Measurements from ENCODE around the gene ZFYVE28. TPM values are rescaled to one million over a fixed set of nuclear protein-coding genes. Genes with fewer than 3 reads are reported as not detected.

Gene ZFYVE28
- polyA plus RNA-seq, 1 of the 3 experiments (the other 2 are of a cell fraction), result 3.2 TPM

GRCh38 chr4:2337131-2337723 is 81.2 kb downstream of the ZFYVE28 start (continued):
- TF ChIP-seq USF1 (IDR thresholded peaks at IDR 0.05; ENCODE audit: borderline replicate concordance, low read depth), result no peak

GRCh38 chr4:2336659-2337058 is 81.8 kb downstream of the ZFYVE28 start:
- Histone ChIP-seq H3K4me2 (no peak overlapping the region), H3K36me3 (replicated peaks in 1 of 2; ENCODE audit: control insufficient read depth in 1 of 2, insufficient read depth in 2 of 2, low read length in 1 of 2) (no peaks in the 10 kb centered on the region), H3K27ac (ENCODE audit: low read depth in 2 of 2, low read length in 1 of 2) (no peak overlapping the region), H3F3A (replicated peaks; ENCODE audit: insufficient read depth) (no peaks in the 10 kb centered on the region), H3K9ac (no peak overlapping the region), H4K20me1 (ENCODE audit: insufficient read depth) (no peaks in the 10 kb centered on the region), H3K9me3 (no peaks in the 10 kb centered on the region), H3K4me1 (ENCODE audit: control insufficient read depth in 1 of 2, insufficient read depth in 2 of 2, low read depth in 1 of 2, low read length in 1 of 2) (no peaks in the 10 kb centered on the region), H2AFZ (ENCODE audit: low read depth) (no peak overlapping the region), H3K9me2 (no peaks in the 10 kb centered on the region), H3K79me2 (ENCODE audit: insufficient read depth) (no peaks in the 10 kb centered on the region), H3K27me3 (ENCODE audit: insufficient read depth) (no peaks in the 10 kb centered on the region), H3K4me3 (ENCODE audit: low read depth in 2 of 2, low read length in 1 of 2) (no peak overlapping the region)
- TF ChIP-seq TAF1 (IDR thresholded peaks at IDR 0.05; ENCODE audit: borderline replicate concordance, low read depth, low read length) (no peak), ZBTB33 (IDR thresholded peaks at IDR 0.05; ENCODE audit: borderline replicate concordance, low read depth) (no peak), PBX3 (IDR thresholded peaks at IDR 0.05) (no peak), NFIC (IDR thresholded peaks at IDR 0.05; ENCODE audit: borderline replicate concordance) (no peak), IRF3 (IDR thresholded peaks at IDR 0.05; ENCODE audit: low read depth, low read length) (no peak), EP300 (IDR thresholded peaks at IDR 0.05; ENCODE audit: borderline replicate concordance in 1 of 2, low read depth in 1 of 2, low read length in 1 of 2) (no peak), GABPA (IDR thresholded peaks at IDR 0.05; ENCODE audit: low read depth) (no peak)
- ChIA-PET POLR2A (no interaction called here), CTCF (interaction anchor here (1.2 kb wide), 1 partner anchor 117 kb away, joined by 6 read pairs; no protein-coding TSS in a partner anchor)
- DNase-seq, result no peak

- DNase-seq, result no peak
- no peaks in the 10 kb centered on the region for H3K4me1 ChIP-seq (ENCODE audit: control insufficient read depth in 1 of 2, insufficient read depth in 2 of 2, low read depth in 1 of 2, low read length in 1 of 2)
- H3K79me2 ChIP-seq (ENCODE audit: insufficient read depth), result no peaks in the 10 kb centered on the region
- no peak overlapping the region for H2AFZ ChIP-seq (ENCODE audit: low read depth)
- H3K4me3 ChIP-seq (ENCODE audit: low read depth in 2 of 2, low read length in 1 of 2), result no peak overlapping the region
- no peak overlapping the region for H3K4me2 ChIP-seq
- no peak overlapping the region for H3K27ac ChIP-seq (ENCODE audit: low read depth in 2 of 2, low read length in 1 of 2)
- POLR2A ChIA-PET, result no interaction called here
- no peaks in the 10 kb centered on the region for H3K9me3 ChIP-seq
- no peaks in the 10 kb centered on the region for H3K9me2 ChIP-seq
- WGBS (ENCODE audit: low lambda C conversion rate), result 100% methylated on average over 1 of the region's 9 CpGs
- no peaks in the 10 kb centered on the region for H4K20me1 ChIP-seq (ENCODE audit: insufficient read depth)
- H3K27me3 ChIP-seq (ENCODE audit: insufficient read depth), result no peaks in the 10 kb centered on the region
- no peaks in the 10 kb centered on the region for H3K36me3 ChIP-seq (replicated peaks in 1 of 2; ENCODE audit: control insufficient read depth in 1 of 2, insufficient read depth in 2 of 2, low read length in 1 of 2)
- H3F3A ChIP-seq (replicated peaks; ENCODE audit: insufficient read depth), result no peaks in the 10 kb centered on the region
- no peak overlapping the region for H3K9ac ChIP-seq
- CTCF ChIA-PET, result interaction anchor here (1.2 kb wide), 1 partner anchor 116 kb away, joined by 6 read pairs; no protein-coding TSS in a partner anchor
- TF ChIP-seq RCOR1 (IDR thresholded peaks at IDR 0.05; ENCODE audit: low read length) (no peak), RAD21 (IDR thresholded peaks at IDR 0.05; ENCODE audit: low read length) (no peak), NFIC (IDR thresholded peaks at IDR 0.05; ENCODE audit: borderline replicate concordance) (no peak), TCF12 (IDR thresholded peaks at IDR 0.05) (no peak), RFX5 (IDR thresholded peaks at IDR 0.05; ENCODE audit: low read length) (no peak), USF2 (IDR thresholded peaks at IDR 0.05; ENCODE audit: borderline replicate concordance, low read depth, low read length) (no peak), SMC3 (IDR thresholded peaks at IDR 0.05; ENCODE audit: low read depth, low read length) (no peak), JUND (IDR thresholded peaks at IDR 0.05) (no peak), SIN3A (IDR thresholded peaks at IDR 0.05; ENCODE audit: borderline replicate concordance, low read depth, low read length) (no peak), YY1 (IDR thresholded peaks at IDR 0.05; ENCODE audit: low read depth) (no peak), FOSL2 (IDR thresholded peaks at IDR 0.05; ENCODE audit: borderline replicate concordance, low read depth) (no peak), MXI1 (IDR thresholded peaks at IDR 0.05; ENCODE audit: low read depth, low read length) (no peak), TAF1 (IDR thresholded peaks at IDR 0.05; ENCODE audit: borderline replicate concordance, low read depth, low read length) (no peak), NRF1 (IDR thresholded peaks at IDR 0.05; ENCODE audit: low read depth, low read length) (no peak), GABPA (IDR thresholded peaks at IDR 0.05; ENCODE audit: low read depth) (no peak), POLR2AphosphoS5 (IDR thresholded peaks at IDR 0.05; ENCODE audit: low read depth, low read length) (no peak), MEF2A (IDR thresholded peaks at IDR 0.05; ENCODE audit: borderline replicate concordance, low read depth) (no peak)
Measured at GRCh38 chr4:2335729-2336101, 82.7 kb downstream of the ZFYVE28 start.

Data from SK-N-SH (cell line).